ENCODE data around the gene ZBTB20. TPM values are rescaled to one million over a fixed set of nuclear protein-coding genes. Genes with fewer than 3 reads are reported as not detected.

The ZBTB20 gene
- total RNA-seq, 1 donor from 2014 or later, result 21.4 TPM

DNA sequence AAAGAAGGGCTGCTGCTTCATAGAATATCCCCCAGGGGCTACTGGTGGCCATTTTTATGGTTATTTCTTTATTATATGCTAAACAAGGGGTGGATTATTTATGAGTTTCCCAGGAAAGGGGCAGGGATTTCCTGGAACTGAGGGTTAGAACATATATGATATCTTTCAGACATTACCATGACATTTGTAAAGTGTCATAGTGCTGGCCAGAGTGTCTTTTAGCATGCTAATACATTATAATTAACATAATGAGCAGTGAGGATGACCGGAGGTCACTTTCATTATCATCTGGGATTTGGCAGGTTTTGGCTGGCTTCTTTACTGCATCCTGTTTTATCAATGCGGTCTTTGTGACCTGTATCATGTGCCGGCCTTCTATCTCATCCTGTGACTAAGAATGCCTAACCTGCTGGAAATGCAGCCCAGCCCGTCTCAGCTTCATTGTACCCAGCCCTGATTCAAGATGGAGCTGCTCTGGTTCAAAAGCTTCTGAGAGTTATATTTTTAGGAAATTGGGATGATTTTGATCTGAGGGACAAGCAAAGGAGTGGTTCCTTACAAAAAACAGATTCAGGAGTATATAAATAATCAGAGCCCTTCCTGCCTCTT lies 9.1 kb upstream of the ZBTB20 start:
- Mint-ChIP-seq H3K4me3 (ENCODE audit: unreplicated experiment) (no peak overlapping the region), H3K4me1 (ENCODE audit: low read depth, unreplicated experiment) (no peaks in the 10 kb centered on the region), H3K9me3 (ENCODE audit: unreplicated experiment) (peaks cover 14% of the 10 kb centered on the region), H3K27ac (ENCODE audit: unreplicated experiment) (no peak overlapping the region), H3K27me3 (ENCODE audit: low read depth, unreplicated experiment) (no peaks in the 10 kb centered on the region), H3K36me3 (ENCODE audit: low read depth, unreplicated experiment) (peaks cover 5% of the 10 kb centered on the region)
- H3K9me3 ChIP-seq (ENCODE audit: insufficient read depth, low read depth, low read length), result peaks cover 3% of the 10 kb centered on the region
- no peaks in the 10 kb centered on the region for H3K27me3 ChIP-seq (ENCODE audit: insufficient read depth, low read length)
- H3K9ac ChIP-seq (ENCODE audit: low read length), result no peak overlapping the region
- TF ChIP-seq EZH2 (IDR thresholded peaks at IDR 0.05; ENCODE audit: insufficient read depth, low read length), result no peak
- TF ChIP-seq, protein P1, sequence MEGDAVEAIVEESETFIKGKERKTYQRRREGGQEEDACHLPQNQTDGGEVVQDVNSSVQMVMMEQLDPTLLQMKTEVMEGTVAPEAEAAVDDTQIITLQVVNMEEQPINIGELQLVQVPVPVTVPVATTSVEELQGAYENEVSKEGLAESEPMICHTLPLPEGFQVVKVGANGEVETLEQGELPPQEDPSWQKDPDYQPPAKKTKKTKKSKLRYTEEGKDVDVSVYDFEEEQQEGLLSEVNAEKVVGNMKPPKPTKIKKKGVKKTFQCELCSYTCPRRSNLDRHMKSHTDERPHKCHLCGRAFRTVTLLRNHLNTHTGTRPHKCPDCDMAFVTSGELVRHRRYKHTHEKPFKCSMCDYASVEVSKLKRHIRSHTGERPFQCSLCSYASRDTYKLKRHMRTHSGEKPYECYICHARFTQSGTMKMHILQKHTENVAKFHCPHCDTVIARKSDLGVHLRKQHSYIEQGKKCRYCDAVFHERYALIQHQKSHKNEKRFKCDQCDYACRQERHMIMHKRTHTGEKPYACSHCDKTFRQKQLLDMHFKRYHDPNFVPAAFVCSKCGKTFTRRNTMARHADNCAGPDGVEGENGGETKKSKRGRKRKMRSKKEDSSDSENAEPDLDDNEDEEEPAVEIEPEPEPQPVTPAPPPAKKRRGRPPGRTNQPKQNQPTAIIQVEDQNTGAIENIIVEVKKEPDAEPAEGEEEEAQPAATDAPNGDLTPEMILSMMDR (IDR thresholded peaks at IDR 0.05; ENCODE audit: insufficient read depth, low read depth, low read length), result no peak
- H3K27ac ChIP-seq (ENCODE audit: low read depth, low read length), result no peak overlapping the region
- no peaks in the 10 kb centered on the region for H3K36me3 ChIP-seq (ENCODE audit: insufficient read depth, low read length)
- H3K4me2 ChIP-seq (ENCODE audit: low read length), result no peak overlapping the region
- no peak overlapping the region for H2AFZ ChIP-seq (ENCODE audit: low read depth, low read length)
- H3K79me2 ChIP-seq (ENCODE audit: insufficient read depth, low read length), result no peaks in the 10 kb centered on the region
- DNase-seq (ENCODE audit: low read depth) (no peak), FAIRE-seq (no peak)
- H4K20me1 ChIP-seq (ENCODE audit: insufficient read depth, low read length), result no peaks in the 10 kb centered on the region
- no peaks in the 10 kb centered on the region for H3K4me1 ChIP-seq (ENCODE audit: insufficient read depth, low read length)
- H3K4me3 ChIP-seq (ENCODE audit: insufficient read depth, low read depth, low read length), result no peak overlapping the region

DNA sequence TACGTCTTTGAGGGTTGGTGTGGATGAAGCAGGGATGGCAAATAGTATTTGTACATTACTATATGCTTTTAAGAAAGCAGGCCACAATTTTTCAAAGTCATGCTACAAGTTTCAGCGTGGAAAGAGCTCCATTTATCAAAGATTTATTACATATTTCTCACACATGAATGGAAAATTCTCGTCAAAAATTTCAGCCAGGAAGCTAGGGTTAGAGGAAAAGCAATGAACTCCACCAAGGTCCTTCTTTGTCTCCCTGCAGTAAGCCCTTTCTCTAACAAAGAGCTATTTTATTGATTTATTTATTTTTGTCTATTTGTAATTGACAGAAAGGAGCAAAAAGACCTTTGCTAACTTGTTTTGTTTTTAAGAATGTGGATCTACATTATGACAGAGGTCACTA lies 7.5 kb upstream of the ZBTB20 start:
- Mint-ChIP-seq H3K4me1 (ENCODE audit: low read depth, unreplicated experiment) (no peaks in the 10 kb centered on the region), H3K4me3 (ENCODE audit: unreplicated experiment) (no peak overlapping the region), H3K9me3 (ENCODE audit: unreplicated experiment) (peaks cover 14% of the 10 kb centered on the region), H3K36me3 (ENCODE audit: low read depth, unreplicated experiment) (peaks cover 5% of the 10 kb centered on the region), H3K27ac (ENCODE audit: unreplicated experiment) (no peak overlapping the region), H3K27me3 (ENCODE audit: low read depth, unreplicated experiment) (no peaks in the 10 kb centered on the region)
- Histone ChIP-seq H2AFZ (ENCODE audit: low read depth, low read length) (no peak overlapping the region), H4K20me1 (ENCODE audit: insufficient read depth, low read length) (no peaks in the 10 kb centered on the region), H3K4me1 (ENCODE audit: insufficient read depth, low read length) (no peaks in the 10 kb centered on the region), H3K9ac (ENCODE audit: low read length) (no peak overlapping the region), H3K27ac (ENCODE audit: low read depth, low read length) (no peak overlapping the region), H3K36me3 (ENCODE audit: insufficient read depth, low read length) (no peaks in the 10 kb centered on the region), H3K4me2 (ENCODE audit: low read length) (no peak overlapping the region), H3K79me2 (ENCODE audit: insufficient read depth, low read length) (no peaks in the 10 kb centered on the region), H3K4me3 (ENCODE audit: insufficient read depth, low read depth, low read length) (no peak overlapping the region), H3K9me3 (ENCODE audit: insufficient read depth, low read depth, low read length) (peaks cover 3% of the 10 kb centered on the region), H3K27me3 (ENCODE audit: insufficient read depth, low read length) (no peaks in the 10 kb centered on the region)
- DNase-seq (ENCODE audit: low read depth), result no peak
- FAIRE-seq, result no peak
- TF ChIP-seq, protein P1 (IDR thresholded peaks at IDR 0.05; ENCODE audit: insufficient read depth, low read depth, low read length), result no peak
- no peak for TF ChIP-seq EZH2 (IDR thresholded peaks at IDR 0.05; ENCODE audit: insufficient read depth, low read length)

DNA sequence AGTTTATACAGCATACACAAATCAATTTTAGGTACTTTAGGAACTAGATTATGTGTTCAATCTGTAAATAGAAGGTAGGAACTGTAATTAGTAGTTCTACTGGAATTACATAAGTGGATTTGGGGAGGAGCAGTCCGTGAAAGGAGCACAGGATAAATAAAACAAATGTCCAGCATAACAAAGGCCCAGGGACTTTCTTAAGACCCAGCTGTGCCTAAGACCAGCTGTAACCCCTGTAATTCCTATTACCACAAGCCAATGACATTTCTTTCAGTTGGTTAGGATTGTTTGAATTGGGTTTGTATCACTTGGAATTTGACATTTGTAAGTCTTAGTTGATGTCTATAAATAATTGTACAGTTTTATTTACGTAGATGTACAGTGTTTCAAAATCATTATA lies 4.8 kb upstream of the ZBTB20 start:
- no peak overlapping the region for H3K4me2 ChIP-seq (ENCODE audit: low read length)
- H3K27me3 Mint-ChIP-seq (ENCODE audit: low read depth, unreplicated experiment), result no peaks in the 10 kb centered on the region
- H3K9ac ChIP-seq (ENCODE audit: low read length), result no peak overlapping the region
- no peaks in the 10 kb centered on the region for H3K27me3 ChIP-seq (ENCODE audit: insufficient read depth, low read length)
- H3K36me3 ChIP-seq (ENCODE audit: insufficient read depth, low read length), result no peaks in the 10 kb centered on the region
- no peaks in the 10 kb centered on the region for H3K9me3 ChIP-seq (ENCODE audit: insufficient read depth, low read depth, low read length)
- H3K36me3 Mint-ChIP-seq (ENCODE audit: low read depth, unreplicated experiment), result peaks cover 2% of the 10 kb centered on the region
- no peak overlapping the region for H3K4me3 Mint-ChIP-seq (ENCODE audit: unreplicated experiment)
- H3K4me1 Mint-ChIP-seq (ENCODE audit: low read depth, unreplicated experiment), result no peaks in the 10 kb centered on the region
- TF ChIP-seq EZH2 (IDR thresholded peaks at IDR 0.05; ENCODE audit: insufficient read depth, low read length), result no peak
- TF ChIP-seq, protein P1 (IDR thresholded peaks at IDR 0.05; ENCODE audit: insufficient read depth, low read depth, low read length), result no peak
- FAIRE-seq, result no peak
- H2AFZ ChIP-seq (ENCODE audit: low read depth, low read length), result no peak overlapping the region
- peaks cover under 1% of the 10 kb centered on the region for H3K9me3 Mint-ChIP-seq (ENCODE audit: unreplicated experiment)
- DNase-seq (ENCODE audit: low read depth), result no peak
- H3K27ac Mint-ChIP-seq (ENCODE audit: unreplicated experiment), result no peak overlapping the region
- peaks cover 6% of the 10 kb centered on the region for H3K4me1 ChIP-seq (ENCODE audit: insufficient read depth, low read length)
- no peaks in the 10 kb centered on the region for H4K20me1 ChIP-seq (ENCODE audit: insufficient read depth, low read length)
- H3K4me3 ChIP-seq (ENCODE audit: insufficient read depth, low read depth, low read length), result no peak overlapping the region
- H3K79me2 ChIP-seq (ENCODE audit: insufficient read depth, low read length), result no peaks in the 10 kb centered on the region
- H3K27ac ChIP-seq (ENCODE audit: low read depth, low read length), result no peak overlapping the region
